HepG2 (cell line): ENCODE results near the gene LYRM9. TPM values are rescaled to one million over a fixed set of nuclear protein-coding genes. Genes with fewer than 3 reads are reported as not detected.
A peak's percentile ranks its signal among the peaks of the same experiment; 100 is the strongest.

ENCODE experiments used
- MBNL3 ChIP-seq: fragments of 250-450 bp; sonication (Bioruptor Pico); conservative IDR thresholded peaks from 2 replicates; pipeline ENCODE4 v1.8.0; 2022; ENCODE audit warnings: mild to moderate bottlenecking, inconsistent platforms
- MTF2 ChIP-seq: sonication (generic); formaldehyde crosslinking; IDR thresholded peaks from 2 replicates; pipeline ENCODE4 v1.5.0; 2020; ENCODE audit warnings: missing genetic modification reagents, borderline replicate concordance
- NONO ChIP-seq, 2 experiments: fragments of 450-650 bp in 1 of 2; sonication (generic) in 1 of 2; formaldehyde crosslinking in 1 of 2; IDR thresholded peaks in 1 of 2; conservative IDR thresholded peaks in 1 of 2; 2 replicates each; pipeline versions ENCODE4 v1.6.1 to v1.8.0; 2017 to 2022; ENCODE audit warnings: mild to moderate bottlenecking in 1 of 2, missing genetic modification reagents in 1 of 2, moderate library complexity in 1 of 2
- PCBP1 ChIP-seq: fragments of 200-400 bp; formaldehyde crosslinking; IDR thresholded peaks from 2 replicates; pipeline ENCODE4 v1.6.1; 2017; ENCODE audit warnings: mild to moderate bottlenecking, low read depth, low read length, borderline replicate concordance
- SMAD1 ChIP-seq: sonication (generic); formaldehyde crosslinking; IDR thresholded peaks from 2 replicates; pipeline ENCODE4 v1.4.0; 2020; ENCODE audit warnings: missing genetic modification reagents, low read depth, mild to moderate bottlenecking, borderline replicate concordance
- SP4 ChIP-seq: sonication (generic); formaldehyde crosslinking; IDR thresholded peaks from 2 replicates; pipeline ENCODE4 v1.8.1; 2023; ENCODE audit warnings: mild to moderate bottlenecking, missing genetic modification reagents
- SPEN ChIP-seq: sonication (generic); formaldehyde crosslinking; IDR thresholded peaks from 2 replicates; pipeline ENCODE4 v1.5.1; 2020; ENCODE audit warnings: low read depth, mild to moderate bottlenecking, missing genetic modification reagents
- ZNF234 ChIP-seq: sonication (generic); formaldehyde crosslinking; conservative IDR thresholded peaks from 2 replicates; pipeline ENCODE4 v1.5.1; 2020; ENCODE audit warnings: mild to moderate bottlenecking, missing genetic modification reagents
- polyA plus RNA-seq, 8 experiments: library from polyadenylated mRNA; depleted of rRNA in 3 of 8; stranded (reverse) in 7 of 8; unstranded in 1 of 8; fragments of >200 nt; fragmentation: Illumina TruSeq in 4 of 8; extraction: Trizol in 4 of 8; gene quantifications; 2 replicates each; pipeline versions ENCODE4 v1.2.1 to v1.2.3, GENCODE V29; 2011 to 2016; ENCODE audit warnings: low read depth in 4 of 8, missing spikeins in 1 of 8, mixed read lengths in 1 of 8; ENCODE audit not compliant: insufficient read depth in 1 of 8
- total RNA-seq, 5 experiments: library from RNA; depleted of rRNA; stranded (reverse); fragments of >200 nt; fragmentation: Illumina TruSeq; extraction: Trizol; gene quantifications; 2 replicates each; pipeline ENCODE4 v1.2.3, GENCODE V29; 2016; ENCODE audit warnings: low read depth in 1 of 5
- TF ChIP-seq, protein P1 (sequence below): sonication (generic); formaldehyde crosslinking; IDR thresholded peaks from 2 replicates; pipeline ENCODE4 v1.4.0; 2020; ENCODE audit warnings: low read depth, mild to moderate bottlenecking, missing genetic modification reagents
- TF ChIP-seq, protein P2 (sequence below): sonication (generic); formaldehyde crosslinking; IDR thresholded peaks from 2 replicates; pipeline ENCODE4 v1.5.1; 2020; ENCODE audit warnings: missing genetic modification reagents, mild to moderate bottlenecking, borderline replicate concordance
- TF ChIP-seq, protein P3 (sequence below): sonication (generic); formaldehyde crosslinking; IDR thresholded peaks from 2 replicates; pipeline ENCODE4 v1.4.0; 2020; ENCODE audit warnings: missing genetic modification reagents

Gene LYRM9
- total and polyA plus RNA-seq, 2 of the 13 experiments (the other 11 are each of a cell fraction or from before 2014, with no cell fraction given) = 0.24 to 0.66 TPM

DNA sequence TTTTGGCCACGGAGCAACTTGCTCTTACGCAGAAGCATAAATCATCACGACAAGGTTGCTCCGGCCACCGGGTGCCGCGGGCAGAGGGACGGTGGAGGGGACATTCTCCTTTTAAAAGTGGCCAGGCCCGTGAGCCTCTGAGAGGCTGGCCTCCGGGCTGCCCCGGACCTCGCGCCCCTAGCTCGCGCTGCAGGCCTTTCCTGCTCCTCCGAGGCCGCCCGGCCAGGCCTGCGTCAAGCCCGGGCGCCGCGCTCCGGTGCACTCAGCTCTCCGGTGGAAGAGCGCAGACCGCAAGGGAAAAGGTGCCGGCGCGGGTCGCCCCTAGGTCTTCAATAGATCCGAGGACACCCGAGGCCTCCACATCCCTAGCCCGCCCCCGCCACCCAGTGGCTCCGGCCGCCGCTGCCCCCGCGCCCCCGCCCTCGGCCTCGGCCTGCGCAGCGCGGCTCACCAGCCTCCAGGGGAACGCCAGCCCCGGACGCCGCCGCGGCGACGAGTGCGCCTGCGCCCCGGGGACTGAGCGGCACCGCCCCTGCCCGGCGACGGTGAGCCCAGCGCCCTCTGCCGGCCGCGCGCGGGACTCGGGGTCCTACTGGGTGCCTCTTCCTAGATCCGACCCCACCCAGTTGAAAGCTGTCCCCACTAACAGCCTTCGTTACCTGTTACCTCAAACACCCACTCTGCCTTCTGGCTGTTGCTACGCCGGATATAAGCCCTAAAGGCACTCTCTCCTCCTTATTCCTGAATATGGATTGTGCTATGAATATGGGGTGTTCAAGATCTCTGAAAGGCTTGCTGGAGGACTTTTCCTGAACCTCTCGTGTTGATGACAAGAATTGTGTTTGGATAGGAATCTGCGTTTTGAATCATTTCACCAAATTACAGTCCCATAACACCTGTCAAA, at the start of gene LYRM9 (continued):
- TF ChIP-seq, protein P1, sequence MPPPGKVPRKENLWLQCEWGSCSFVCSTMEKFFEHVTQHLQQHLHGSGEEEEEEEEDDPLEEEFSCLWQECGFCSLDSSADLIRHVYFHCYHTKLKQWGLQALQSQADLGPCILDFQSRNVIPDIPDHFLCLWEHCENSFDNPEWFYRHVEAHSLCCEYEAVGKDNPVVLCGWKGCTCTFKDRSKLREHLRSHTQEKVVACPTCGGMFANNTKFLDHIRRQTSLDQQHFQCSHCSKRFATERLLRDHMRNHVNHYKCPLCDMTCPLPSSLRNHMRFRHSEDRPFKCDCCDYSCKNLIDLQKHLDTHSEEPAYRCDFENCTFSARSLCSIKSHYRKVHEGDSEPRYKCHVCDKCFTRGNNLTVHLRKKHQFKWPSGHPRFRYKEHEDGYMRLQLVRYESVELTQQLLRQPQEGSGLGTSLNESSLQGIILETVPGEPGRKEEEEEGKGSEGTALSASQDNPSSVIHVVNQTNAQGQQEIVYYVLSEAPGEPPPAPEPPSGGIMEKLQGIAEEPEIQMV (CRISPR knock-in tag) = 0 out of 2 replicates have a peak, but pooled peaks have one; percentile 67
- TF ChIP-seq, protein P2, sequence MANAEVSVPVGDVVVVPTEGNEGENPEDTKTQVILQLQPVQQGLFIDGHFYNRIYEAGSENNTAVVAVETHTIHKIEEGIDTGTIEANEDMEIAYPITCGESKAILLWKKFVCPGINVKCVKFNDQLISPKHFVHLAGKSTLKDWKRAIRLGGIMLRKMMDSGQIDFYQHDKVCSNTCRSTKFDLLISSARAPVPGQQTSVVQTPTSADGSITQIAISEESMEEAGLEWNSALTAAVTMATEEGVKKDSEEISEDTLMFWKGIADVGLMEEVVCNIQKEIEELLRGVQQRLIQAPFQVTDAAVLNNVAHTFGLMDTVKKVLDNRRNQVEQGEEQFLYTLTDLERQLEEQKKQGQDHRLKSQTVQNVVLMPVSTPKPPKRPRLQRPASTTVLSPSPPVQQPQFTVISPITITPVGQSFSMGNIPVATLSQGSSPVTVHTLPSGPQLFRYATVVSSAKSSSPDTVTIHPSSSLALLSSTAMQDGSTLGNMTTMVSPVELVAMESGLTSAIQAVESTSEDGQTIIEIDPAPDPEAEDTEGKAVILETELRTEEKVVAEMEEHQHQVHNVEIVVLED = 0 out of 2 replicates have a peak, but pooled peaks have one; percentile 18
- TF ChIP-seq MBNL3 (CRISPR knock-in tag) = no peak
- TF ChIP-seq NONO (IDR thresholded peaks at IDR 0.05) = no peak
- 0 out of 2 replicates have a peak, but pooled peaks have one; percentile 40 for TF ChIP-seq NONO (CRISPR knock-in tag; conservative IDR thresholded peaks at IDR 0.05)
- TF ChIP-seq SMAD1 = no peak
- no peak for TF ChIP-seq MTF2 (CRISPR knock-in tag)
- no peak for TF ChIP-seq PCBP1
- TF ChIP-seq, protein P3, sequence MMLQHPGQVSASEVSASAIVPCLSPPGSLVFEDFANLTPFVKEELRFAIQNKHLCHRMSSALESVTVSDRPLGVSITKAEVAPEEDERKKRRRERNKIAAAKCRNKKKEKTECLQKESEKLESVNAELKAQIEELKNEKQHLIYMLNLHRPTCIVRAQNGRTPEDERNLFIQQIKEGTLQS (CRISPR knock-in tag) = 0 out of 2 replicates have a peak, but pooled peaks have one; percentile 16
- TF ChIP-seq SP4 (CRISPR knock-in tag) = peak; percentile 58; the same call in 1 of the 2 replicates
- peak; percentile 78 for TF ChIP-seq SPEN (CRISPR knock-in tag)
- no peak for TF ChIP-seq ZNF234 (CRISPR knock-in tag)
